ENCODE data around the gene OTUD7B.

DNA sequence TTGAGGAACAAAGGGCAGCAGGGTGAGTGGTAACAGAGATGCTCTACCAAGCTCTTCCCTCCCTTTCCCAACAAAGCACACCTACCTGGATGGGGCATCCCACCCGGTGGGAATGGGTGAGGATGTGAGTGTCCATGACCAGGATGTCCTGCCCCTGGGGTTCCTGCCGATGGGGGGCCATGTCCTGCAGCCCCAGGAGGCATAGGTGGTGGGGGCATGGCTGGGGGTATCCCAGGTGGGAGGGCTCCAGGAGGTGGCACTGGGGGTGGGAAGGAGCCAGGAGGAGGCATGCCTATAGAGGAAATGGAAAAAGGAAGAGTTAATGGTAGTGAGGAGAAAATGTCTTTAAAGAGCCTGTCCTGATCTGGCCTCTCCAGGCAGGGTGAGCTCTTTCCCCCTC is 84.8 kb downstream of the OTUD7B start:
- TF ChIP-seq, protein P1, sequence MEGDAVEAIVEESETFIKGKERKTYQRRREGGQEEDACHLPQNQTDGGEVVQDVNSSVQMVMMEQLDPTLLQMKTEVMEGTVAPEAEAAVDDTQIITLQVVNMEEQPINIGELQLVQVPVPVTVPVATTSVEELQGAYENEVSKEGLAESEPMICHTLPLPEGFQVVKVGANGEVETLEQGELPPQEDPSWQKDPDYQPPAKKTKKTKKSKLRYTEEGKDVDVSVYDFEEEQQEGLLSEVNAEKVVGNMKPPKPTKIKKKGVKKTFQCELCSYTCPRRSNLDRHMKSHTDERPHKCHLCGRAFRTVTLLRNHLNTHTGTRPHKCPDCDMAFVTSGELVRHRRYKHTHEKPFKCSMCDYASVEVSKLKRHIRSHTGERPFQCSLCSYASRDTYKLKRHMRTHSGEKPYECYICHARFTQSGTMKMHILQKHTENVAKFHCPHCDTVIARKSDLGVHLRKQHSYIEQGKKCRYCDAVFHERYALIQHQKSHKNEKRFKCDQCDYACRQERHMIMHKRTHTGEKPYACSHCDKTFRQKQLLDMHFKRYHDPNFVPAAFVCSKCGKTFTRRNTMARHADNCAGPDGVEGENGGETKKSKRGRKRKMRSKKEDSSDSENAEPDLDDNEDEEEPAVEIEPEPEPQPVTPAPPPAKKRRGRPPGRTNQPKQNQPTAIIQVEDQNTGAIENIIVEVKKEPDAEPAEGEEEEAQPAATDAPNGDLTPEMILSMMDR (conservative IDR thresholded peaks at IDR 0.05; ENCODE audit: low read length) = no peak
- TF ChIP-seq EZH2phosphoT487 (IDR thresholded peaks at IDR 0.05; ENCODE audit: borderline replicate concordance) = no peak

Measured in Loucy (cell line).